GM21528 (cell line): ENCODE results near the gene MAN1A1.
A peak's percentile ranks its signal among the peaks of the same experiment; 100 is the strongest.
"Not testable (repeated sequence)": the region's sequence is repeated elsewhere in the genome, so short reads cannot be mapped to it uniquely, and the experiment has no call there.

Source experiments
- ATAC-seq: cut with Tn5 transposase; IDR thresholded peaks from one replicate; pipeline ENCODE4 v1.9.1; 2021; ENCODE audit warnings: mild to moderate bottlenecking, moderate library complexity; ENCODE audit not compliant: unreplicated experiment, low FRiP score

The MAN1A1 gene

GRCh38 chr6:119179842-119180241 lies 169.7 kb downstream of the MAN1A1 start:
- no peak for ATAC-seq

- no peak for ATAC-seq
Observed at GRCh38 chr6:119179062-119179461, 170.5 kb downstream of the MAN1A1 start.

GRCh38 chr6:119176445-119176844 lies 173.1 kb downstream of the MAN1A1 start:
- ATAC-seq, result no peak

- ATAC-seq, result no peak
Observed at GRCh38 chr6:119174879-119175817, 174.4 kb downstream of the MAN1A1 start.

- ATAC-seq, result no peak
Observed at GRCh38 chr6:119174085-119174445, 175.5 kb downstream of the MAN1A1 start.

GRCh38 chr6:119173249-119174084 lies 176.1 kb downstream of the MAN1A1 start:
- no peak for ATAC-seq

- ATAC-seq, result no peak
Observed at GRCh38 chr6:119172824-119173223, 176.7 kb downstream of the MAN1A1 start.

GRCh38 chr6:119171864-119172588 lies 177.5 kb downstream of the MAN1A1 start:
- ATAC-seq, result no peak

- no peak for ATAC-seq
Observed at GRCh38 chr6:119171088-119171841, 178.3 kb downstream of the MAN1A1 start.

GRCh38 chr6:119170447-119171087 lies 179.0 kb downstream of the MAN1A1 start:
- no peak for ATAC-seq

GRCh38 chr6:119170103-119170446 lies 179.5 kb downstream of the MAN1A1 start:
- no peak for ATAC-seq

GRCh38 chr6:119169355-119169754 lies 180.2 kb downstream of the MAN1A1 start:
- ATAC-seq, result not testable (repeated sequence)

GRCh38 chr6:119166024-119166784 lies 183.4 kb downstream of the MAN1A1 start:
- ATAC-seq, result no peak

GRCh38 chr6:119163006-119163405 lies 186.6 kb downstream of the MAN1A1 start:
- no peak for ATAC-seq

- peak; percentile 65 for ATAC-seq
Observed at GRCh38 chr6:119162134-119162775, 187.3 kb downstream of the MAN1A1 start.

GRCh38 chr6:119161438-119161837 lies 188.1 kb downstream of the MAN1A1 start:
- ATAC-seq, result no peak

- no peak for ATAC-seq
Observed at GRCh38 chr6:119160911-119161310, 188.7 kb downstream of the MAN1A1 start.

GRCh38 chr6:119158057-119158848 lies 191.3 kb downstream of the MAN1A1 start:
- no peak for ATAC-seq
